ENCODE results near the gene CISH.

The CISH gene

DNA sequence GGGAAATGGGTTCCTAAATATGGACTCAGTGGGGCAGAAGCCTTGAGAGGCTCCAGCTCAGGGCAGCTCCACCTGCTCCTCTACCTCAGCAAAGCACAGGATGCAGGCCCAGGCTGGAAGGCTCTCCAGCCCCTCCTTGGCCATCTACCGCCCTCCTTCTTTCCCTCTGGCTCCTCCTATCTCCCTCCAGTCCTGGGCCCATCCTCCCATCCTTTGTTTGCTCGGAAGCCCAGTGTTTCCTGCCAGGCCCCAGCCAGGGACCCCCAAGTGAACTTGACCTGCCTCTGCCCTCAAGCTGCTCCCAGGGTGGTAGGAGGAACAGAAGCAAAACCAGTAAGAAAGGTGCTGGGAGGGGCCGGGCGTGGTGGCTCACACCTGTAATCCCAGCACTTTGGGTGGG, 25.4 kb upstream of the CISH start:
- peak; percentile 42 for DNase-seq (ENCODE audit: low read depth, low spot score)

DNA sequence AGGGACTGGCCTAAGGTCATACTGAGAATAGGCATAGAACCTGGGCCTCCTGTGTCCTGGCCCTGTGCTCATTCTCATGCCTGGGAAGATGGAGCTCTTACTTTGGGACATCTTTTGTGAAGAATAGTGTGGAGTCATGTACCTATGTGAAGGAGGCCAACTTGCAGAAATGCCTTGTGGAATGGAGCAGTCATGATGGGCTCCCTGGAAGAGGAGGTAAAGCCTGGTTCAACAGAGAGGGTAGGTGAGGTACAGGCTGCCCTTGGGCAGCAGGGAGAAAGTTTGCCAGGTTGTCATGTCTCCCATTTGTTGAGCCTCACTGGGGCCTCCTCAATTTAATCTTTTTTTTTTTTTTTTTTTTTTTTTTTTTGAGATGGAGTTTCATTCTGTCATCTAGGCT, 23.5 kb upstream of the CISH start:
- DNase-seq (ENCODE audit: low read depth, low spot score) = no peak

DNA sequence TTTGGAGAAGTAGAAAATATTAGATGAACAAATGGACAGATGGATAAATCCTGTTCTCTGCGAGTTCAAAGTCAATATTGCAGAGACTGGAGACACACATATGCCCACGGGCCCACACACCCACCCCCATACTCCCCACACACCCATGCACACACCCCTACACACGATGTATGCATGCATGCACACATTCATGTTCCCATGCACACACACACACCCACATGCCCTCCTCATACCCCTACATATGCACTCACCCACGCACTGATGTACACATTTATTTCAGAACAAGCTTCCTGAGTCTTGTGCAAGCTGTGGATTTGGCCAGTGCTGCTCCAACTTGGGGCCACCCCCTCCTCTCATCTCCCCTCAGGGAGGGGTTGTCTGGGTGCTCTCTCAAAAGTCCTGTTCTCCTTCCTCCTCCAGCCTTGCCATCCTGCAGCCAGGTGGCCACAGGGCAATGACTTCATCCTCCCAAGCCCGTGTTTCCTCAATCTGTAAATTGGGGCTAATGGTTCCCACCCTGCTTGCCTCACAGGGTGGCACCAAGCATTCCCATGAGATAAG, 21.7 kb upstream of the CISH start:
- DNase-seq (ENCODE audit: low read depth, low spot score) = no peak

DNA sequence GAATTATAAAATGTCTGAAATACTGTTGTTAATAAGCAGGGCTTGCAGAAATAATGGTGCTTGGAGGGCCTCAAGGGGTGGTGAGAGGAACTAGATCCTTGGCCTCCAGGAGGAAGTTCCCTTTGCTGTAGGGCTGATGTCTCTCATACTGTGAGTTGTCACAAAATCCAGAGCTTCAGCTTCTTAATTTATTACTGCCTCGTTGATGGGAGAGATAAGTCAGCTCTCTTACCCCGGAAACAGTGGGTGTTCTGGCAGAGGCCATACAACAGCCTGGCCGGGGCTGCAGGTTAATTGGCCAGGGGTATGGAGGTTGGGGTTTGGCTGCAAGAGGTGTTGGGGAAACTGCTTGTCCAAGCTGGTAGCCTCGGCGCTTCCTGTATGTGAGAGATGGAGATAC, 20.9 kb upstream of the CISH start:
- no peak for DNase-seq (ENCODE audit: low read depth, low spot score)

DNA sequence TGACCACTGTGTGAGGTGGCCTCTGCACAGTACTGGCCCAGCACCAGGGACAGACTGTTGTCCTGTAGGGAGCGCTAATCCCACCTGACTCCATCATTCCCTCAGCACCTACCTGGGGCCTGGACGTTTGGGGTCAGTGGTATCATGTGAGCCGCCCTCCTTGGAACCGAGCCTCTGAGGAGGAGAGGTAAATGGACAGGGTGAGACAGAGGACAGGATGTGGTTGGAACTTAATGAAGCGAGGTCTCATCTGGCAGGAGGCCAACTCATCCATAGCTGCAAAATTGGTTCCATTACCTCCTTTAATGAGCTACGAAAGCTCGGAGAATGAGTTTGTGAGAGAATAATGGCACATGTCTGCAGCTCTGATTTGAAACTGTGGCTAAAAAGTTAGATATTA, 19.3 kb upstream of the CISH start:
- no peak for DNase-seq (ENCODE audit: low read depth, low spot score)

DNA sequence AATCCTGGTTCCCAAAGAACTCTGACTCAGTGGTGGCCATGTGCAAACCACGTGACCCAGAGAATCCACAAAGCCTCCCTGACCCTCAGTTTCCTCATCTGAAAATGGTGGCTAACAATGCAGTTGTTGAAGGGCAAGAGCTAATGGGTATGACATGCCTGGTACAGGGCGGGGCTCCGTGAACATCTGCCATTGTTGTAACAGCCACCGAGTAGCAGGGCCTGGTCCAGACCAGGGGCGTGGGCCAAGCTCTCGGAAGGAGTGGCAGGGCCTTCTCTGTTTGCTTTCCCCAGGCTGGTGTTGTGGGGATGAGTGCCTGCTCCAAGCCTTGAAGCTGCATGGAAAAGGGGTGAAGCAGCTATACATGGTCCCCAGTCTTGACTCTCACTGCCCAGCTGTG, 18.8 kb upstream of the CISH start:
- DNase-seq (ENCODE audit: low read depth, low spot score) = no peak

DNA sequence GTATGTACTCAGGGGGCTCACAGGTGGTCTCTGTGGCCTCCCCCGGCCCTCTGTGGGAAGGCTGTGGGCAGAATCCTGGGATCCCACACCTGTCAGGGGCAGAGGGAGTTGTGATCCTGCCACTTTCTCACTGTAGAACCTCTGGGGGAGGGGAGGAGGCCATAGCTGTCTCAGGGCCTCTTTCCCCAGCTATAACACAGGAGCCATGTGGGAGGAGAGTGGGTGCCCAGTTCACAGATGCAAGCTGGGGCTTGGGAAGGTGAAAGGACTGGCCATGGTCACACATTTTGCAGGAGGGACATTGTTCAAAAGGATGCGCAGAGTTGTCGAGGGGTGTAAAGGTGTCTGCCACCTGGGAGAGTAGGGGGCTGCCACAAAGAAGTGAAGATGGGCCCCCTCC, 17.0 kb upstream of the CISH start:
- DNase-seq (ENCODE audit: low read depth, low spot score) = no peak

DNA sequence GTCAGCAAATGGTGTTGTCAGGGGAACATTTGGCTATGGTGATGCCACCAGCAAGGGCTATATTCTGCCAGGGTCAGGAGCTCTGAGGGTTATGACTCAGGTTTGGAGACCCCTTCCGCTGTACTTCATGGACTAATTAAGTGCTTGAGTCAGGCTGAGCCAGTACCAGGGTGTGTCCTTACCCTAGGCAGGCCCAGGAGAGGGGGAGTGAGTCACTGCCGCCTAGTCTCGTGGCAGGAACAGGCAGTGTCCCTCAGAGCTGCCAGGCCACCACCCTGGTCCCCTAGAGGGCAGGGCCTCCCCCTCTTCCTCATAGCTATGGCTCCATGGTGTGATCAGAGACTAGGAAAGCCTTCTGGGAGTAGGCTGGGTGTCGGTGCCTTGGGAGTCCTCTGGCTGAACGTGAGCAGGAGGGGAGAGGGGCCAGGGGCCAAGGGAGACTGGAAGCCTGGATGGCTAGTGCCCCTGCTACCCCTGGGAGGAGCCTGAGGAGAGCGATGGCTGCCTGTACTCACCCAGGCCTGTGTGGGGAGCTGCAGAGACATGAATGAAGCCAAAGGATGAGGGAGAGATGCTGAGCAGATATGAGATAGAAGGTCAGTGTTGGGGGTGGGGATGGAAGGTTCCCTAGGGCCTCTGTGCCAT, 16.0 kb upstream of the CISH start:
- DNase-seq (ENCODE audit: low read depth, low spot score) = peak; percentile 79

DNA sequence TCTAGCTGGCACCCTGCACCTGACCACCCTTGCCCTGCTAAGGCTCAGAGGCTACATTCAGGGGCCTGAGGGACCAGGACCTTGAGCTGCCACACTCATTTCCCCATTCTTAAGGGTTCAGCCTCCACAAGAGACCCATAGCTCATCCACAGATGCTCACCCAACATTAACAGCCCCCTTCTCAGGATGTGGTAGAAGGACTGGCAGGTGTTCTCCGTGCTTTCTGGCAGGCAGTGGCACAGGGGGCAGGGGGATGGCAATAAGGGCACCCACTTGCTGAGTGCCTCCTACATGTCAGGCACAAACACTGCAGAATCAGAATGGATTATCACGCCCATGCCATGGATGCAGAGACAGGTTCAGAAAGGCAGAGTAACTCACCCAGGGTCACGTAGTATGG, 14.8 kb upstream of the CISH start:
- DNase-seq (ENCODE audit: low read depth, low spot score) = no peak

DNA sequence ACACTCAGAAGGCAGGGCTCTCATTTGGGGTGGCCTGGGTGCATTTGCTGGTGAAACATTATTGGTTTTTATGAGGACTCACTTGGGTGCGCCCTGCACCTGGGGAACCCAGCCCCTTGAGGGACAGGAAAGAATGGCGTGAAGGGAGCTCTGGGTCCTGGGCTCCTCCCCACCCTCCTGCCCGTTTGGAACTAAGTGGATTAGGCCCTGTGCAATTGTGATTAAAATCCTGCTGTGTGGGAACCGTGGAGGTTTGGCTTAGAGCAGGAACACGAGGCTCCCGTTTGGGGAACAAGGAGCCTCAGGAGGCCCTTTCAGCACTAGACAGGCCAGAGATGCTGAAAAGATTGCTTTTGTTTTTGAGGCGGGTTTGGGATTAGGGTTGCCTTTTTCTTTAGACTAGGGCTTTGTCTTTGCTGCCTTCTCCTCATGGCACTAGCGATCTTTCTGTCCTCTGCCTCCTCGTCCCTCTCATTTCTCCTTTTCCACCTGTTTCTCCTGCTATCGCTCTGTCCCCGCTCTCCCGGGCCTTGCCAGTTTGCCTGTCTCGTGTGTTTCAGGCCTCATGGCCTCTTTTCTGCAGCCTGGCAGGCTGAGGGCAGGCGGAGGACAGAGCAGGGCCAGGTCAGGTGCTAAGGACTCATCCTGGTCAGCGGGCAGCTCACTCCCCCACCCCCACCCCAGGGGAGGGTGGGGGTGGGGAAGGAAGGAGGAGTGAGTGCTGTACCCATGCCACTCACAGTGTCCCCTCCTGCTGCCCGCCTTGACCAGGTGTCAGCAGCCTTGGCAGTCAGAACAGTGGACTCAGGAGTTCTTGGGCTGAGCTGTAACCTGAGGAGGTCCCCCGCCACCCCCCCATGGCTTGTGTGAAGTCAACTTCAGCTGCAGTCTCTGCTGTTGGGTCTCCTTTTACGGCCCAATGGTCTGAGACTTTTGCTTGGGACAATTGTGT, 13.9 kb upstream of the CISH start:
- DNase-seq (ENCODE audit: low read depth, low spot score) = no peak

DNA sequence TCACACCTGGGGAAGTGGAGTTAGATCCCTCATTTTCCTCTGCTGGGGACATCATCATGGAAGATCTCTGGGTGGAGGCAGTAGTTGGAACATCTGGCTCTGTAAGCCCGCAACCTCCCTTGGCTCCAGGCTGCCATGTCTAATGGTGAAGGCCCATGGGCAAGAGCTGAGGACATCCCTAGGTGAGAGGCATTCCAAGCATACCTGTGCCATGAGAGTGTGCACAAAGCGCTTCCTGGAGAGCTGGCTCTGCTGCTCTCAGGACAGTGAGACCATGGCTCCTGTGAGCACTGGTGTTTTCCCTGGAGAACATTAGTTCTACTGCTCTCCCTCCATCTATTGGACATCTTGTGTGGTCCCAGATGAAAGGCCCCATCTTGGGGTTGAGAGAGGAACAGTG, 13.1 kb upstream of the CISH start:
- DNase-seq (ENCODE audit: low read depth, low spot score) = peak; percentile 58

DNA sequence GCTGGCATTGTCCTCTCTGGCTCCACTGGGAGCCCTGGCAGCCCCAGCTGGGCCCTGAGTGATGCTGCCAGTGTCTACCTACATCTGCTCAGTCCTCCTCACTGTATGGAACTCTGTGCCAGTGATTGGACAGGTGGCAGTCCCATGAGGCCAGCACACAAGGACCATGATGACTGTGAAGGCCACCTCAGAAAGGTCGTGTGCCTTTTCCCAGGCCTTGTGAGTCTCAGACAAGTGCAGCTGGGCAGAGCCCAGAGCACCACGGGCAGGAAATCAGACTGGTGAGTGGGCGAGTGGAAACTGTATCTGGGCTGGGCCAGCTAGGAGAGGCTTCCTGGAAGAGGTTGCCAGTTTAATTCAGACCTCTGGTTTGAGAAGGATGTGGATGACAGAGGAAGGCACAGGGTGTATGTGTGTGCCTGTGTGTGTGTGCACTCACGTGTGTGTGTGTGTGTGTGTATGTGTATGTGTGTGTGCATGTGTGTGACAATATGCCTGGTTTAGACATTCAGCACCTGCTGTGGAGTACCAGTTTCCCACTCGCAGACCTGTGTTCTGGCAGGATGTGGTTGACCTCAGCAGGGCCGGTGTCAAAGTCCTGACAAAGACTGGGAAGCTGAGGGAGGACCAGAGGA, 12.4 kb upstream of the CISH start:
- no peak for DNase-seq (ENCODE audit: low read depth, low spot score)

DNA sequence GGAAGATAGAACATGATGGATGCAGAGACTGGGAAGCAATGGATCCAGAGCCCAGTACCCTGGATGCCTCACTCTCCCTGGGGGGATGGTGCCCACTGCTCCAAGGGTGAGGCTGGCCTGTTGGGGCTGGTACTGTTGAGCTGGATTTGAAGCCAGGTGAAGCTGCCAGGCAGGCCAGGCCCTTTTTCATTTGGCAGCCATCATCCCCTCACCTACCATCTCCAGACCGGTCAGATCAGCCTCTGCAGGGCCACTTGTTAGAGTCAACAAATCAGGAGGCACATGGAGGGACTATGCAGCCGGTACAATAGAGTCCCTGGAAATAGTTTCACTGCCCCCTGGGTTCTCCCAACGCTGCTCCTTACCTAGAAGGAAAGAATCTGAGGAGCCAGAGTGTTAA, 11.3 kb upstream of the CISH start:
- DNase-seq (ENCODE audit: low read depth, low spot score) = no peak

DNA sequence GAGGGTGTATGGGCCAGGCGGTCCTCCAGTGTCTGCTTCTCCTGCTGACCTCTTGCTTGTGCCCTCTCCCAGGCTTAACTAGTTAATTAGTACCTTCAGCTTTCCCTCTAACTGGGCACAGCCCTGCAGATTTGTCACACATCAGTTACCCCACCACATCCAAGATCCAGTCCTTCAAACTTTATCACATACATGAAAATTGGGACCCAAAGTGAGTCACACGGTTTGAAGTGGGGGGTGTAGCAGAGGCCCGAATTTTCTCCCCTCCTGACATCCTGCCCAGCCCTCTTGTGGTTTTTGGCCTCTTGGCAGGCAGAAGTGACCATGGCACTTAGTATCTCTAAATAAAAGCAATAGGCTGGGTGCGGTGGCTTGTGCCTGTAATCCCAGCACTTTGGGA, 9.2 kb upstream of the CISH start:
- no peak for DNase-seq (ENCODE audit: low read depth, low spot score)

DNA sequence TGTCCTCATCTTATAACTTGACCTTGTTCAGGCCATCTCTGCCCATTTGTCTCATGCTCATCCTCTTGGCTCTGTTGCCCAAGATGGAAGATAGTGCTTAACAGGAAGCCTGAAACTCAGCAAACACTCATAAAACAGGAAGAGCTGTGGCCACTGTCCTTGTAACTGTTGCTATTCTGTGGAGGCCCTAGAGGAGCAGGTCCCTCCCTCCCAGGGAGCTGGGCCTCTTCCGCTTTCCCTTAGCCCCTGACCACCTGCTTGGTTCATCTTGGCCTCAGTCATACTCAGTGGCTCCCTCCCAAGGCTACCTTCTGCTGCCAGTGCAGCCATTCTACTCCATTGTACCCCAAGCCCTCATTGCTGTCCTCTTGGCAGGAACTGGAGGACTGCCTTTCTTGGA, 8.8 kb upstream of the CISH start:
- DNase-seq (ENCODE audit: low read depth, low spot score) = no peak

DNA sequence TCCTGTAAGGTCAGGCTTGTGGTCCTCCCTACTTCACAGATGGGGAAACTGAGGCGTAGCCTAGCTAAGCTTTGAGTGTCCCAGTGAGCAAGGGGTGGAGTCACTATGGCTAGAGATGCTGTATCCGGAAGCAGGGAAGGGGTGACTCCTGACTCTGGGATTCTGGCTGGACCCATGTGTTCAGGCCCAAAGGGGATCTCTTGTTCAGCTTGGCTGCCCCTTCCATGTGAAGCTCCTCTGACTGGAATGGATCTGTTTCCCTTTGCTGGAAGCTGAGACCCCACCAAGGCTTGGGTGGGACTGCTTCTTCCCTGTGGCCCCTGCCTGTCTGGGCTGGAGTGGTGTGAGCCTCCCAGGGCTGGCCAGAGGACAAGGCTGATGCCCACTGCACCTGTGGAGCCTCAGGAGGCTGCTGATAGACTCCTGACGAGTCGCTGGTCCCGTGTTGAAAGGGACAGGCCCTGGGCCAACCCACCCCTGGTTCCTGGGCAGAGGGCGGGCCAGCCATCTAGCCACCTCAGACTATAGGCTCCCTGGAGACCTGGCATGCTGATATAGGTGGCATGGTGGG, 6.4 kb upstream of the CISH start:
- no peak for DNase-seq (ENCODE audit: low read depth, low spot score)

DNA sequence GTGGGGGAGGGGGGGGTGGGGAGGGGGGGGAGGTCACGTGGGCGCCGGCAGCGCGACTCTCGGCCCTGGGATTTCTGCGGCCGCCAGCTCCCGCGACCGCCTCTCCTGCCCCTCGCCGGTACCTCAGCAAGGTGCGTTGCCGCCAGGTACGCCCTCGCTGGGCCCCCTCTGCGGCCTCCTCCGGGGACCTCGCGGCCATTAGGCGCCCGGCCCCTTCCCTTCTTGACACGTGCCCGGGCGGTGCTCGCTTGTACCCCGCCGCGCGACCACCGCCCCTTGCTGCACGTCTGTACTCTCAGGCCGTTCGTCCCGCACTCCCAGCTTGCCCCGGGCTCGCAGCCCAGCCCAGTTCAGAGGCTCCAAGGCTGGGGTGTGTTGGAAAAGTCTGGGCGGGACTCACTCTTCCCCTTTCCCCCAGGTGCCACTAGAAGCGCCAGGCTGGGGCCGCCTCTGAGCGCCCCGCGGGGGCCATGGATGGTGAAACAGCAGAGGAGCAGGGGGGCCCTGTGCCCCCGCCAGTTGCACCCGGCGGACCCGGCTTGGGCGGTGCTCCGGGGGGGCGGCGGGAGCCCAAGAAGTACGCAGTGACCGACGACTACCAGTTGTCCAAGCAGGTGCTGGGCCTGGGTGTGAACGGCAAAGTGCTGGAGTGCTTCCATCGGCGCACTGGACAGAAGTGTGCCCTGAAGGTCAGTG, 5.7 kb upstream of the CISH start, which contains the start of gene MAPKAPK3:
Gene MAPKAPK3, plus strand, starts transcription at position 56 of the 696 bp plus-strand sequence. Its CDS starts 415 bp downstream, at position 471.
- DNase-seq (ENCODE audit: low read depth, low spot score) = peak; percentile 68

DNA sequence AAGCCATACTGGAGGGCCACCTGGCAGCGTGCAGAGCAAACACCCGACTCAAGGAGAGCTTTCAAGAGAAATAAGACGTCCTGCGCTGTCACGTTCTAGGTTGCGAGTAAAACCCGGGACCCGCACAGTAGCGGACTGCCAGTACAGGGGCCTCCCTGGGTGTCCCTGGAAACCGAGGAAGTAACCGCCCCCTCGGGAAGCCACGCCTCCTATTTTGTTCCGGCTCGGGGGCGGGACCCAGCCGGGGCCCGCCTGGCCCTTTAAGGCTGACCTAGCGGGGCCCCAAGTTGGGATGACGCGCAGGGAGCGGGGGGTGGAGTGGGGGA, 5.2 kb upstream of the CISH start:
- peak; percentile 95 for DNase-seq (ENCODE audit: low read depth, low spot score)

DNA sequence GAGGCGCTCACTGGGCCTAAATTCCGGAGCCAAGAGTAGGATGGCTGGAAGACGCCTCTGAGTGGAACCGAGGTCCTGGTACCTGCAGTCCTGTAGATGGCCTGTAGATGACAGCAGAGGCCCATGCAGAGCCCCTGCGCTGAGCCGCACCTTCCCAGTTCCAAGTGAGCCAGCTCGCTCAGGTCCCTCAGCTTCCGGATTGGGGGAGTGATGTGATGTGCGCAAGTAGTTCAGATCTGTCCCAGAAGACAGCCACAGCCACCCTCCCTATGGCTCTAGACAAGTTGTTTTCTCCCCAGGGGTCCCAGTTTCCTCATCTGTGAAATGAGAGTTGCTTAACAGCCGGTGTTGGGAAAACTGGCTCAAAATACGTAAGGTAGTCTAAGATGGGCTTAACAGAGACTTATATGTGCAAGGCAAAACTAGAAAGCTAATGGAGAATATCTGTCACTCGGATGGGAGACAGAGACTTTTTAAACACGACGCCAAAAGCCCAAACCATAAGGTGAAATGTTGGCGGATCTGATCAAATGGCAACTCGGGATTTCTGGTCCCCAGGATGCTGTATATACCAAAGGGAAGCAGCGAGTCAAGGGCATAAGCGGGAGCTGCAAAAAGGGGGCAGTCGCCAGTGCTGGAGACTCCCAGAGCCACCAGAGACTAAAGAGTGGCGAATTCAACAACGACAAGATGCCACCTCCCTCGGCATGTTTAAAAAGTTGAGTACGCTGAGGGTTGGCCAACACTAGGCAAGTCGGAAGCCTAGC, 4.6 kb upstream of the CISH start:
- peak; percentile 94 for DNase-seq (ENCODE audit: low read depth, low spot score)

DNA sequence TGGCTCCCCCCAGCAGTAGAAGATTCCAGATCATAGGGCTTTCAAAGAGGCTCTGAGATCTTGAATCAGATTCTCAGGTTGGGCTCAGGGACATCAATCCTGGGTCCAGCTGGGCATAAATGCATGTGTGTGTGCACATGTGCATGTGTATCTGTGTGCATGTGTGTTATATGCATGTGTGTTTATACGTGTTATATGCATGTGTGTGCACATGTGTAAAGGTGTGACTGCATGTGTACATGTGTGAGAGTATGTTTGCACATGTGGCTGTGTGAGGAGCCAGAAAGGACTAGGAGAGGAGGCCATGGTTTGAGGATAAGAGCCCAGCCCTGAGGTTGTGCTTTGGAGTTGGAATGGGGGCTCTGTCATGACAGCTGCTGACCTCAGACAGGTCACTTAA, 3.6 kb upstream of the CISH start:
- DNase-seq (ENCODE audit: low read depth, low spot score) = no peak

All from ELF-1 (cell line).